Rectal smooth muscle tissue (tissue), 1 donor: ENCODE results near the gene RUFY1.
A peak's percentile ranks its signal among the peaks of the same experiment; 100 is the strongest.
"Not testable (repeated sequence)": the region's sequence is repeated elsewhere in the genome, so short reads cannot be mapped to it uniquely, and the experiment has no call there.

Experiments used
- H3K27ac ChIP-seq: one replicate; pipeline ENCODE4 v1.7.0; 2013; ENCODE audit warnings: low read depth, low read length, inconsistent platforms
- H3K27me3 ChIP-seq: one replicate; pipeline ENCODE4 v1.7.0; 2013; ENCODE audit warnings: low read length; ENCODE audit not compliant: control insufficient read depth, insufficient read depth
- H3K36me3 ChIP-seq: one replicate; pipeline ENCODE4 v1.7.0; 2013; ENCODE audit warnings: low read length; ENCODE audit not compliant: control insufficient read depth, insufficient read depth
- H3K4me1 ChIP-seq: one replicate; pipeline ENCODE4 v1.7.0; 2013; ENCODE audit warnings: low read length; ENCODE audit not compliant: control insufficient read depth, insufficient read depth
- H3K4me3 ChIP-seq: one replicate; pipeline ENCODE4 v1.7.0; 2013; ENCODE audit warnings: low read length
- H3K9ac ChIP-seq: one replicate; pipeline ENCODE4 v1.7.0; 2013; ENCODE audit warnings: low read length

Gene RUFY1, protein sequence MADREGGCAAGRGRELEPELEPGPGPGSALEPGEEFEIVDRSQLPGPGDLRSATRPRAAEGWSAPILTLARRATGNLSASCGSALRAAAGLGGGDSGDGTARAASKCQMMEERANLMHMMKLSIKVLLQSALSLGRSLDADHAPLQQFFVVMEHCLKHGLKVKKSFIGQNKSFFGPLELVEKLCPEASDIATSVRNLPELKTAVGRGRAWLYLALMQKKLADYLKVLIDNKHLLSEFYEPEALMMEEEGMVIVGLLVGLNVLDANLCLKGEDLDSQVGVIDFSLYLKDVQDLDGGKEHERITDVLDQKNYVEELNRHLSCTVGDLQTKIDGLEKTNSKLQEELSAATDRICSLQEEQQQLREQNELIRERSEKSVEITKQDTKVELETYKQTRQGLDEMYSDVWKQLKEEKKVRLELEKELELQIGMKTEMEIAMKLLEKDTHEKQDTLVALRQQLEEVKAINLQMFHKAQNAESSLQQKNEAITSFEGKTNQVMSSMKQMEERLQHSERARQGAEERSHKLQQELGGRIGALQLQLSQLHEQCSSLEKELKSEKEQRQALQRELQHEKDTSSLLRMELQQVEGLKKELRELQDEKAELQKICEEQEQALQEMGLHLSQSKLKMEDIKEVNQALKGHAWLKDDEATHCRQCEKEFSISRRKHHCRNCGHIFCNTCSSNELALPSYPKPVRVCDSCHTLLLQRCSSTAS

DNA sequence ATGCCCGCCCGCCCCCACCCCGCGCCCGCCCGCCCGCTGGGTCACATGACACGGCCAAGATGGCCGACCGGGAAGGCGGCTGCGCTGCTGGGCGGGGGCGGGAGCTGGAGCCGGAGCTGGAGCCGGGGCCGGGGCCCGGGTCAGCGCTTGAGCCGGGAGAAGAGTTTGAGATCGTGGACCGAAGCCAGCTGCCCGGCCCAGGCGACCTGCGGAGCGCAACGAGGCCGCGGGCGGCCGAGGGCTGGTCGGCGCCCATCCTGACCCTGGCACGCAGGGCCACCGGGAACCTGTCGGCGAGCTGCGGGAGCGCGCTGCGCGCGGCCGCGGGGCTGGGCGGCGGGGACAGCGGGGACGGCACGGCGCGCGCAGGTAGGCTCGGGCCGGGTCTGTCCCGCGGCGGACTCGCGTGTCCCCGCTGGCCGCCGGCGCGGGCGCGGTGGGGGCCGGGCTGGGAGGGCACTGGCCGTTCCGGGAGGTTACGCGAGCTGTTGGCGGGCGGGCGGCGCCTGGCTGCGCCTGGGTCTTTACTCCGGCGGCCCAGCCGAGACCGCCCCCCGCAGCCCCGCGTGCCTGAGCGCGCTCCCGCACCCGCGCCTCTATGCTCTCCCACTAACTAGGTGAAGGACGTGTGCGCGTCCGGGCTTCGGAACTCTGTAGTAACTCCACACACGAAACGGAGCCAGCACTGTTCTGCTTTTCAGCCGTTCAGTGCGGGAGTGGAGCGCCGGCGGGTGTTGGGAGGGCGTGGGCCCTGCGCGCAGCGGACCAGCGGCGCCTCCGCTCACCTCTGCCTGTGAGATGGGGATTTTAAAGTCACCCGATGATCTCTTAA lies at the start of gene RUFY1:
RUFY1 (plus strand) TSS at position 44 of the 832 bp plus-strand sequence; CDS start at position 60, 16 bp downstream.
- H3K9ac ChIP-seq = peak within 1 kb of the TSS; percentile 70
- peak within 1 kb of the TSS; percentile 95 for H3K27ac ChIP-seq
- peaks cover 15% of the 10 kb centered on the region for H3K4me1 ChIP-seq
- H3K4me3 ChIP-seq = peak within 1 kb of the TSS; percentile 78
- no peaks in the 10 kb centered on the region for H3K36me3 ChIP-seq
- H3K27me3 ChIP-seq = no peaks in the 10 kb centered on the region

DNA sequence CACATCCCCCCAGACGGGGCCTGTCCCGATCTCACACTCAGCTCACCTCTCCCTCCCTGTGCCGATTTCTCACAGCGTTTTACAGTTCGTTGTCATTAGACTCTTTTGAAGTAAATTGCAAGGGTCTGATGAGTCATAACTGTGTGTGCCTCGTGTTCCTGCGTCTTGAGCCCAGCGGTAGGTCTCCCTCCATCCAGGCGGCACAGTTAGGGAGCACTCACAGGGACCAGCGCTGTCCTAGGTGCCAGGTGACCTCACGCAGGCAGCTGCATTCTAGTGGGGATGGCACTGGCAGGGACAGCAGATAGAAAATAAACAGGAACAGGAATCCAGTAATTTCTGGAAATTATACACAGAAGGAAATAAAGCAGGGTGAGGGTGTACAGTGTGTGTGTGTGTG lies 48.4 kb upstream of the RUFY1 start:
- not testable (repeated sequence) for H3K27me3 ChIP-seq, H3K27ac ChIP-seq, H3K4me1 ChIP-seq, H3K4me3 ChIP-seq, H3K36me3 ChIP-seq, H3K9ac ChIP-seq

DNA sequence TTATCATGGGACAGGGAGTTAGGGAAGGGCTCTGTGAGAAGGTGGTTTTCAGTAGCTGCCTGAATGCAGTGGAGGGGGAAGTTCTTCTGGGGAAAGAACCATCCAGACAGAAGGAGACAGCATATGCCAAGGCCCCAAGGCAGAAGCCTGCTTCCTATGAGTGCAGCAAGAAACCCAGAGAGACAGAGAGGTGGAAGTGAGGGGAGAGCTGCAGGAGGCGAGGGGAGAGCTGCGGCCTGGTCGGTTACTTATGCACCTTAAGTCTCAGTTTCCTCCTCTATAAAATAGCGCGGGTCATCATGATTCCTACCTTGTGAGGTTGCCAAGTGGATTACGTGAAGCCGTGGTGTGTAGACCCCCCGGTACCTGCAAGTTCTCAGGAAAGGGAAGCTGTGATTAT lies 47.9 kb upstream of the RUFY1 start:
- not testable (repeated sequence) for H3K4me3 ChIP-seq, H3K36me3 ChIP-seq, H3K4me1 ChIP-seq, H3K27me3 ChIP-seq, H3K27ac ChIP-seq, H3K9ac ChIP-seq

DNA sequence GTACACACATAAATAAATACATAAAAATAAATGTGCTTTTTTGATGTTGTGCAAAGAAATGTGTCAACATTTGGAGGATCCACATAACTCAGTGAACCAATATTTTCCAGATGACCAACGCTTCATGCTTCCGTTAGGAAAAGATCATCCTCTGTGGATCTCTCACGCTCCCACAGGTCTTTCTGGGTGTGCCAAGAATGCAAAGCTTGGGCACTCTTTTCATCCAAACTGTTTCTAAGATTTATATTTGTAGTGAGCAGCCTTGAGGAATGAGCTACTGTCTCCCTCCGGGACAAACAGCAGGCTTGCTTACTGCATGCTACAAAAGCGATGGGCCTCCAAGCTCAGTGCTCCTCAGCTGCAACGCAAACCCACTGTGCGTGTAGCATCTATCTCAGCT lies 46.2 kb upstream of the RUFY1 start:
- no peak overlapping the region for H3K9ac ChIP-seq
- no peaks in the 10 kb centered on the region for H3K4me1 ChIP-seq
- H3K36me3 ChIP-seq = no peaks in the 10 kb centered on the region
- no peaks in the 10 kb centered on the region for H3K27me3 ChIP-seq
- H3K4me3 ChIP-seq = no peak overlapping the region
- H3K27ac ChIP-seq = no peak overlapping the region

DNA sequence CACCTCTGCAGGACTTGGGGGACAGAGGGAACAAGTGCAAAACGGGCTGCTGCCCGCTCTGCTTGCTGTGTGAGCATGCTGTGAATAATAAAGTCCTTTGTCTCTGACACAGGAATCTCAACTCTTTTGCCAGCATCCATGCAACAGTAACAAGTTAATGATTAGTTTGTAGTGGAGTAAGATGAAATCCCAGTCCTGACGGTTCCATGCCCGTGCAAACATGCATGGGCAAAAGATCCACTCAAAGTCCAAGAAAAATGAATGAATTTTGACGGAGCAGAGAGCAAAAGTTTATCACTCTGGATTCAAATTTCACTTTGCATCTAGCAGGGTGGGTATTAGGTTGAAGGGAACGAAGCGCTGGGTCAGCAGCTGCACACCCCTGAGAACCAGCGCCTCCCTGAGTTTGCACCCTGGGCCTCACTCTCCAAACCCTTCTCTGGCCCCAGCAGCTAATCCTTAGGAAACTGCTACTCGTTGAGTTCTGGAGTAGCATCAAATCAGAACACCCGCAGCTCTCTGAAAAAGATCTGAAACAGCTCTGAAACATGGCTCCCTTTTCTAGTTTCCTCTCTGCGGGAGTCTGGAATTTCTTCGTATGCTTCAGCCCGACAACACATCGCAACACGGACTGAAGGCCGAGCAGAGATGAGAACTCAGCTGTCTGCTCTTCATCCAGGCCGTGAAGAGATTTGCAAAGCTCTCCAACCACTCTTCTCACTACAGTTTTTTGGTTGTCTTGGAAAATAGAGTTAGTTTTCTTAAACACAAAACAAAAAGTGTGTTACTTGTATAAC lies 45.6 kb upstream of the RUFY1 start:
- Histone ChIP-seq H3K27ac (no peak overlapping the region), H3K9ac (no peak overlapping the region), H3K4me3 (no peak overlapping the region), H3K4me1 (no peaks in the 10 kb centered on the region), H3K36me3 (no peaks in the 10 kb centered on the region), H3K27me3 (no peaks in the 10 kb centered on the region)

DNA sequence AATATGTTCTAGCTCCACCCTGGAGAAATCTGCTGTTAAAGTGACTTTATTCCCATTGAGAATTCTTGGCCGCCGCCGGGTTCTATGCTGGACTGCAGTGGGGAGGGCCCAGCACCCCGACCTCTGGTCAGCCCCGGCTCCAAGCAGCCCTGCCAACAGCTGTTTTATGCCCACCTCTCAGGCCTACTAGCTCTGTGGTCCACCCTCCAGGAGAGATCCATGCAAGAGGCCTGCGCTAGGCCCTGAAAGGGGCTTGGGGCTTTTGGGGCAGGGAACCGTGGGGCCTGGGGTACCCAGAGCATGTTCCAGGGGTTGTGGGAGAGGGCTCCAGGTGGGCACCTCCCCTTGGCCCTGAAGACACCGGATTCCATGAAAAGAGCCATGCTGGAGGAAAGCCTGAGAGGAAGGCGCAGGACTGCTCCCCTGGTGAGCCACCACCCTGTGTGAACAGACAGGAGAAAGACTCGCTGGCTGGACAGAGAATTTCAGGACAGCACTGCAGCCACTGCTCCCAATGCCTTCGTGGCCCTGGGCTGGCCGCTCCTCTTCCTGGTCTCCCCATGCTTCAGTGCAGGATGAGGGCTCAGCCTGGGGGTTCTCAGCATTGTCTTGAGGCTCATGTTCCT lies 44.6 kb upstream of the RUFY1 start:
- Histone ChIP-seq H3K27me3 (no peaks in the 10 kb centered on the region), H3K36me3 (no peaks in the 10 kb centered on the region), H3K9ac (no peak overlapping the region), H3K4me3 (no peak overlapping the region), H3K27ac (no peak overlapping the region), H3K4me1 (no peaks in the 10 kb centered on the region)

DNA sequence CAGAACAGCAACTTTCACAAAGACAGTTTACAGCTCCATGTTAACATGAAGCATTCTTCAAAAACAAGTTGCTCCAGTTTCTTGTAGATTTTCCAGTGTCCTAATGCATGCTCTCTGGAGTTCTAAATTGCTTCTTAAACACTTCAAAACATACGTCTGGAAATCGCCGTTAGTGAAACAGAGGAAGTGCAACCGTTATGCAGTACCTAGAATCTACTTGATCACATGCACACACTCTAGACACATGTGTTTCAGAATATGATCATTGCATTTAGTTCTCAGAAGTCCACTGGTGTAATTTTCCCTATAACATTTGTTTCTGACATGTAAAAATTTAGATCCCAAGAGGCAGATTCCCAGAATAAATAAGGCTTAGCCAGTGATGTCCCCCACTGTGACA lies 41.1 kb upstream of the RUFY1 start:
- H3K36me3 ChIP-seq = no peaks in the 10 kb centered on the region
- H3K9ac ChIP-seq = no peak overlapping the region
- H3K27ac ChIP-seq = no peak overlapping the region
- no peaks in the 10 kb centered on the region for H3K4me1 ChIP-seq
- H3K27me3 ChIP-seq = no peaks in the 10 kb centered on the region
- H3K4me3 ChIP-seq = no peak overlapping the region

DNA sequence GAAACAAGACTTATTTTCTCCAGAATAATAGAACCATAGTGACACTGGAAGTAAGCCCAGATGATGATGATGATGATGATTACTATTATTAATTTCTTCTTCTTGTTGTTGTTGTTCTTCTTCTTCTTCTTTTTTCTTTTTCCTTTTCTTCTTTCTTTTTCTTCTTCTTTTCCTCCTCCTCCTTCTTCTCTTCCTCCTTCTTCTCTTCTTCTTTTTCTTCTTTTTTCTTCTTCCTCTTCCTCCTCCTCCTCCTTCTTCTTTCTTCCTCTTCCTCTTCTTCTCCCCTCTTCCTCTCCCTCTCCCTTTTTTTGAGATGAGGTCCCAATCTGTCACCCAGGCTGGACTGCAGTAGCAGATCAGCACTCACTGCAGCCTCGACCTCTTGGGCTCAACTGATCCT lies 40.5 kb upstream of the RUFY1 start:
- no peak overlapping the region for H3K9ac ChIP-seq
- no peaks in the 10 kb centered on the region for H3K36me3 ChIP-seq
- no peaks in the 10 kb centered on the region for H3K4me1 ChIP-seq
- H3K27ac ChIP-seq = no peak overlapping the region
- no peak overlapping the region for H3K4me3 ChIP-seq
- H3K27me3 ChIP-seq = no peaks in the 10 kb centered on the region

DNA sequence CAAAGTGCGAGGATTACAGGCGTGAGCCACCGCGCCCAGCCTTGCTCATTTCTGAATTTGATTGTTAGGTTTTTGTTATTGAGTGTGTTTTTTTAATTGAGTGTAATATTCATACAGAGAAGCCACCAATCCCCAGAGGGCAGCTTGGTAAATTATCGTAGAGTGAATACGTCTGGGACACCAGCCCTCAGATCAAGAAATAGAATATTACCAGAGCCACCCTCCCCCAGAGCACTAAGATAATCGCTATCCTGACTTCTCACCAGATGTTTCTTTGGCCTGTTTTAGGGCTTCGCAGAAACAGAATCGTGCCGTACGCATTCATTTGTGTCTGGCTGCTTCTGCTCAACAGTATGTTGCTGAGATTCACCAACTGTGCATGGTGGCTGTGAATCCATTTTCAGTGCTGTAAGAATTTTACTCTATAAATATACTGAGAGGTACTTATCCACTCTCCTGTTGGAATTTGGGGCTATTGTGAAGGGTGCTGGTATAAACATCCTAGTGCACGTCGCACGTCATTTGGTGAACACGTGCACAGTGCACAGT lies 37.8 kb upstream of the RUFY1 start:
- Histone ChIP-seq H3K4me3 (no peak overlapping the region), H3K27ac (no peak overlapping the region), H3K4me1 (no peaks in the 10 kb centered on the region), H3K9ac (no peak overlapping the region), H3K36me3 (no peaks in the 10 kb centered on the region), H3K27me3 (no peaks in the 10 kb centered on the region)

DNA sequence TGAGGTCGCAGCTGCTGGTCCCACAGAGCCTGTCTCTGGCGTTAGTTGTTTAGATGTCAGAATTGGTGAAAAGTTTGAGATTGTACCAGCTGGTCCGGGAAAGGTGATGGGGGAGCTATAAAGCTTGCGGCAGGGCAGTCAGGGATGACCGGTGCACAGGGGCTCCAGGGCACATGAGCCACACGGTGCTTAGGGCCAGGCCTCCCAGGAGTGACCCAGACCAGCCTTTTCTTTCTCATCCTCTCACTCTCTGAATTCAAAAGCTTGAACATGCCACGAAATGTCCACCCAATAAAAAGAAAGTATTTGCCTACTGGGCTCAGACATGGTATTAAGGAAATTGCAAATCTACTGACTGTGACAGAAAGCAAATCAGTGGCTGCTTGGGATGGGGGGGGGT lies 34.9 kb upstream of the RUFY1 start:
- not testable (repeated sequence) for H3K27ac ChIP-seq, H3K4me3 ChIP-seq, H3K36me3 ChIP-seq, H3K4me1 ChIP-seq, H3K27me3 ChIP-seq, H3K9ac ChIP-seq

DNA sequence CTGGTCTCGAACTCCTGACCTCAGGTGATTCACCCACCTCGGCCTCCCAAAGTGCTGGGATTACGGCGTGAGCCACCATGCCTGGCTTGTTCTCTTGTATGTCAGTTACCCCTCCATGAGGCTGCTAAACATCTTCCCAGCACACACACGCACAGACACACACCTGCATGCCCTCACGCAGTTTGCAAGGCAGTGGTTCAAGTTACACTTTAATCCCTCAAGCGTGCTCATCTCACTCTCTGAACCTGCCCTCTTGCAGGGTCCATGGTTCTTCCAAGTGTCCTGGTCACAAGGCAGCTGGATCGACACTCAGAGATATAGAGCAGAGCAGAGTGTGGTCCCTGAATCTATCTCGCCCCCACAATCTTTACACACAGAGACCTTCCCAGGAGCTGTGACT lies 34.1 kb upstream of the RUFY1 start:
- no peak overlapping the region for H3K9ac ChIP-seq
- no peaks in the 10 kb centered on the region for H3K27me3 ChIP-seq
- no peak overlapping the region for H3K27ac ChIP-seq
- H3K4me1 ChIP-seq = no peaks in the 10 kb centered on the region
- no peaks in the 10 kb centered on the region for H3K36me3 ChIP-seq
- H3K4me3 ChIP-seq = no peak overlapping the region
